AG04449 (cell line): Measurements from ENCODE around the gene REPIN1.

Experiments
- CTCF ChIA-PET: fragments of 350-600 bp; formaldehyde crosslinking; extraction: SDS; loops from one replicate; lab custom pipeline; 2021; ENCODE audit warnings: antibody characterized with exemption; lab: Yijun Ruan, JAX
- POLR2A ChIA-PET: fragments of 400-600, 350-600 bp; formaldehyde crosslinking; extraction: SDS; loops from one replicate; lab custom pipeline; 2020; ENCODE audit warnings: antibody characterized with exemption, inconsistent platforms; lab: Yijun Ruan, JAX
- DNase-seq: peaks from one replicate; pipeline ENCODE4 v3.0.0-alpha.2; 2010; ENCODE audit warnings: low read depth, low spot score
- H3K4me3 ChIP-seq: 2 replicates; pipeline ENCODE4 v1.5.1; 2011; ENCODE audit warnings: low read depth, mild to moderate bottlenecking, control low read depth, low read length
- CTCF ChIP-seq: IDR thresholded peaks from one replicate; pipeline ENCODE4 v1.5.1; 2011; ENCODE audit warnings: mild to moderate bottlenecking, moderate library complexity, low read length, control low read depth, inconsistent platforms; ENCODE audit not compliant: insufficient read depth; ENCODE audit errors: missing control alignments

REPIN1 gene

DNA sequence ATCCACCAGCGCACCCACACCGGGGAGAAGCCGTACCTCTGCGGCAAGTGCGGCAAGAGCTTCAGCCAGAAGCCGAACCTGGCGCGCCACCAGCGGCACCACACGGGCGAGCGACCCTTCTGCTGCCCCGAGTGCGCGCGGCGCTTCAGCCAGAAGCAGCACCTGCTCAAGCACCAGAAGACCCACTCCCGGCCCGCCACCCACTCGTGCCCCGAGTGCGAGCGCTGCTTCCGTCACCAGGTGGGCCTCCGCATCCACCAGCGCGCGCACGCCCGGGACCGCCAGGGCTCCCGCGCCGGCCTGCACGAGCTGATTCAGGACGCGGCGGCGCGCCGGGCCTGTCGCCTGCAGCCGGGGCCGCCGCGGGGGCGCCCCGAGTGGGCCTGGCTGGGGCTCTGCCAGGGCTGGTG, 28.2 kb downstream of the REPIN1 start:
- DNase-seq, result no peak
- no peak overlapping the region for H3K4me3 ChIP-seq
- no peak for TF ChIP-seq CTCF
- CTCF ChIA-PET, result no interaction called here
- POLR2A ChIA-PET, result no interaction called here

DNA sequence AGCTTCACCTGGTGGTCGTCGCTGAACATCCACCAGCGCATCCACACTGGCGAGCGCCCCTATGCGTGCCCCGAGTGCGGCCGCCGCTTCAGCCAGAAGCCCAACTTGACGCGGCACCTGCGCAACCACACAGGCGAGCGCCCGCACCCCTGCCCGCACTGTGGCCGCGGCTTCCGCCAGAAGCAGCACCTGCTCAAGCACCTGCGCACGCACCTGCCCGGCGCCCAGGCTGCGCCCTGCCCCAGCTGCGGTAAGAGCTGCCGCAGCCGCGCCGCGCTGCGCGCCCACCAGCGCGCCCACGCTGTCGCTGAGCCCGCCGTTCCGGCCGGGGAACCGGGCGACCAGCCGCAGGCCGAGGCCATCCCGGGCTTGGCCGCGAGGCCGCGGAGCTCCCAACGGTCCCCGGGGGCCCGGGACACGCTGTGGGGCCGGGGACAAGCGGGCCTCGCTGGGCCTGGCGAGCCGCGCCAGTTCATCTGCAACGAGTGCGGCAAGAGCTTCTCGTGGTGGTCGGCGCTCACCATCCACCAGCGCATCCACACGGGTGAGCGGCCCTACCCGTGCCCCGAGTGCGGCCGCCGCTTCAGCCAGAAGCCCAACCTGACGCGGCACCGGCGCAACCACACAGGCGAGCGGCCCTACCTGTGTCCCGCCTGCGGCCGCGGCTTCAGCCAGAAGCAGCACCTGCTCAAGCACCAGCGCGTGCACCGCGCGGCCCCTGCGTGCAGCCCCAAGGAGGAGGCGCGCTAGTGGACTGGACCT, 28.9 kb downstream of the REPIN1 start:
- ChIA-PET POLR2A (no interaction called here), CTCF (no interaction called here)

GRCh38 chr7:150398108-150398964, 29.7 kb downstream of the REPIN1 start:
- DNase-seq, result no peak
- TF ChIP-seq CTCF, result no peak
- CTCF ChIA-PET, result no interaction called here
- POLR2A ChIA-PET, result no interaction called here
- no peak overlapping the region for H3K4me3 ChIP-seq

More for the DNA sequence above, 28.9 kb downstream of the REPIN1 start:
- H3K4me3 ChIP-seq, result no peak overlapping the region
- DNase-seq, result no peak
- no peak for TF ChIP-seq CTCF

DNA sequence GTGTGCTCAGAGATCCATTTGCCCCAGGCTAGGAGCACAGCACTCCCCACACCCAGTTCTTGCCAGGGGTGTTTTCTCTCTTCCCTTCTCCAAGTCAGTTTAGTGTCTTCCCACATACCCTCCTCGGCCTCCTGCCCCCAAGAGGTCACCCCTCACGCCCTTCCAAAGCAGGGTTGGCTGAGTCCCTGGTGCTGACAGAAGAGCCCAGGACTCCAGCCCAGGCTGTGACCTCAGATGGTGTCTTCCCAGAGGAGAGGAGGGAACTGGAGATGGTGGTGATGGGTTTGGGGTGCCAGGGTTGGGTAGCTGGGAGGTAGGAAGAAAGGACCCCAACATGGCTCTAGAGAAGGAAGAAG, 30.3 kb downstream of the REPIN1 start:
- DNase-seq, result no peak
- ChIA-PET POLR2A (no interaction called here), CTCF (no interaction called here)
- no peak overlapping the region for H3K4me3 ChIP-seq
- TF ChIP-seq CTCF, result no peak

- TF ChIP-seq CTCF, result no peak
- H3K4me3 ChIP-seq, result no peak overlapping the region
- ChIA-PET POLR2A (no interaction called here), CTCF (no interaction called here)
- no peak for DNase-seq
These were observed 30.9 kb downstream of the REPIN1 start for GRCh38 chr7:150399421-150400007.
